Measurements from ENCODE around the gene EGLN1. TPM values are rescaled to one million over a fixed set of nuclear protein-coding genes. Genes with fewer than 3 reads are reported as not detected.
A peak's percentile ranks its signal among the peaks of the same experiment; 100 is the strongest.

EGLN1 gene
- total and polyA plus RNA-seq, 4 donors: 4.5 to 45.1 (median 16.3) TPM

GRCh38 chr1:231317306-231318014 lies 104.6 kb downstream of the EGLN1 start:
- H3K27me3 ChIP-seq (ENCODE audit: control insufficient read depth in 3 of 3, insufficient read depth in 3 of 3, low read length in 2 of 3): no peaks in the 10 kb centered on the region
- no peak overlapping the region for H3K9ac ChIP-seq (ENCODE audit: insufficient read depth in 1 of 2, low read length in 2 of 2)
- H3K4me3 ChIP-seq: no peak overlapping the region
- 96% methylated on average over 44 of the region's 44 CpGs for WGBS, 2 donors
- H3K27ac ChIP-seq (ENCODE audit: low read depth in 1 of 2, low read length in 1 of 2): no peak overlapping the region
- H3K4me1 ChIP-seq (ENCODE audit: control insufficient read depth in 5 of 5, insufficient read depth in 5 of 5, low read length in 5 of 5): no peaks in the 10 kb centered on the region
- no peak for ATAC-seq (ENCODE audit: insufficient read depth, low FRiP score)
- peaks cover 0 to under 1% (median 0%) of the 10 kb centered on the region in 4 donors for H3K9me3 ChIP-seq (ENCODE audit: control insufficient read depth in 4 of 4, insufficient read depth in 3 of 4, low read length in 3 of 4)
- no peaks in the 10 kb centered on the region for H3K36me3 ChIP-seq (ENCODE audit: control insufficient read depth in 4 of 4, insufficient read depth in 4 of 4, low read length in 4 of 4)
- DNase-seq: no peak
- no peak for TF ChIP-seq CTCF (IDR thresholded peaks at IDR 0.05; ENCODE audit: control extremely low read depth, extremely low read depth)

GRCh38 chr1:231315887-231316286 lies 106.2 kb downstream of the EGLN1 start:
- WGBS, 2 donors: 41% methylated on average over 11 of the region's 11 CpGs
- TF ChIP-seq CTCF (IDR thresholded peaks at IDR 0.05; ENCODE audit: control extremely low read depth, extremely low read depth): peak; percentile 8
- no peaks in the 10 kb centered on the region for H3K36me3 ChIP-seq (ENCODE audit: control insufficient read depth in 4 of 4, insufficient read depth in 4 of 4, low read length in 4 of 4)
- ATAC-seq (ENCODE audit: insufficient read depth, low FRiP score) (no peak), DNase-seq (peak; percentile 10 to 16 (median 15))
- H3K4me1 ChIP-seq (ENCODE audit: control insufficient read depth in 5 of 5, insufficient read depth in 5 of 5, low read length in 5 of 5): no peaks in the 10 kb centered on the region
- peaks cover 0 to 2% (median 0%) of the 10 kb centered on the region in 4 donors for H3K9me3 ChIP-seq (ENCODE audit: control insufficient read depth in 4 of 4, insufficient read depth in 3 of 4, low read length in 3 of 4)
- no peak overlapping the region for H3K9ac ChIP-seq (ENCODE audit: insufficient read depth in 1 of 2, low read length in 2 of 2)
- no peak overlapping the region for H3K4me3 ChIP-seq
- no peak overlapping the region for H3K27ac ChIP-seq (ENCODE audit: low read depth in 1 of 2, low read length in 1 of 2)
- H3K27me3 ChIP-seq (ENCODE audit: control insufficient read depth in 3 of 3, insufficient read depth in 3 of 3, low read length in 2 of 3): no peaks in the 10 kb centered on the region

Other genes starting within 250 kb of the EGLN1 start
- 10 to 100 TPM; 32.2 to 42.0 TPM for gene GNPAT, start 181.1 kb downstream of the EGLN1 start, total RNA-seq
- gene GNPAT, start 181.1 kb downstream of the EGLN1 start, polyA plus RNA-seq: 10 to 100 TPM; 24.6 to 50.5 TPM
- gene EXOC8, start 84.4 kb downstream of the EGLN1 start, total RNA-seq: 10 to 100 TPM; 18.5 to 19.0 TPM
- 1 to 10 TPM; 4.6 to 7.4 TPM for gene EXOC8, start 84.4 kb downstream of the EGLN1 start, polyA plus RNA-seq
- 10 to 100 TPM; 12.8 to 13.5 TPM for gene SPRTN, start 84.0 kb downstream of the EGLN1 start, total RNA-seq
- gene SPRTN, start 84.0 kb downstream of the EGLN1 start, polyA plus RNA-seq: 1 to 10 TPM; 3.6 to 5.0 TPM
- 10 to 100 TPM; 33.3 to 41.1 TPM for gene TSNAX, start 106.4 kb upstream of the EGLN1 start, total RNA-seq
- gene TSNAX, start 106.4 kb upstream of the EGLN1 start, polyA plus RNA-seq: 10 to 100 TPM; 11.4 to 31.7 TPM
- 10 to 100 TPM in 1 of 2 donors, 1 to 10 TPM in 1; 9.9 to 32.9 TPM for gene DISC1, start 204.5 kb upstream of the EGLN1 start, total RNA-seq
- gene DISC1, start 204.5 kb upstream of the EGLN1 start, polyA plus RNA-seq: 1 to 10 TPM in 1 of 2 donors, under 1 TPM in 1; 0.98 to 2.4 TPM

Measured in lung (tissue), 12 donors.